Cardiac fibroblast (primary cell): Measurements from ENCODE around the gene KCNE4.
"Not testable (repeated sequence)": the region's sequence is repeated elsewhere in the genome, so short reads cannot be mapped to it uniquely, and the experiment has no call there.

Experiments used
- DNase-seq, 2 donors: peaks; one replicate each; pipeline versions ENCODE4 v3.0.0 to v3.0.0-alpha.2; 2010; ENCODE audit warnings: low read depth in 2 of 2
- H3K4me3 ChIP-seq, 2 donors: replicated peaks in 1 of 2; 1 replicate in 1 of 2; 2 replicates in 1 of 2; pipeline ENCODE4 v1.5.1; 2011; ENCODE audit warnings: low read depth in 2 of 2, low read length in 2 of 2, mild to moderate bottlenecking in 2 of 2, moderate library complexity in 1 of 2
- CTCF ChIP-seq: IDR thresholded peaks from one replicate; pipeline ENCODE4 v1.5.1; 2011; ENCODE audit warnings: low read depth, mild to moderate bottlenecking, low read length, inconsistent platforms

The KCNE4 gene

GRCh38 chr2:223075301-223076270 is 23.6 kb downstream of the KCNE4 start:
- TF ChIP-seq CTCF = no peak
- no peak for DNase-seq

DNA sequence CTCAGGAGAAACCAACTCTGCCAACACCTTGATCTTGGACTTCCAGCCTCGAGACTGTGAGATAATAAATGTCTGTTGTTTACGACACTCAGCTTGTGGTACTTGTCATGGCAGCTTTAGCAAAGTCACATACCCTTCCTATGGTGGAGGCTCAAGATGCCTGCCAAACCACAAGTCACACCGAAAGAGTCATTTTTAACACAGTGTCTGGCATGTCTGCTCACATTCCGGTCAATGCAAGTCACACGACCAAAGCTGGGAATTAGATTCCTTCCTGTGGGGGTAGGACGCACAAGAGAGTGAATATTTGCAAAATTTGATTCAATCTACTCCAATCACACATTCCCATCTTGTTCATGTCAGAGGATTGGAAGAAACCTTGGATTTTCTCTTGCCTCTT is 24.6 kb downstream of the KCNE4 start:
- H3K4me3 ChIP-seq = no peak overlapping the region
- TF ChIP-seq CTCF = no peak
- peak; percentile 52 to 70 for DNase-seq

More at GRCh38 chr2:223075301-223076270, 23.6 kb downstream of the KCNE4 start:
- H3K4me3 ChIP-seq = no peak overlapping the region

DNA sequence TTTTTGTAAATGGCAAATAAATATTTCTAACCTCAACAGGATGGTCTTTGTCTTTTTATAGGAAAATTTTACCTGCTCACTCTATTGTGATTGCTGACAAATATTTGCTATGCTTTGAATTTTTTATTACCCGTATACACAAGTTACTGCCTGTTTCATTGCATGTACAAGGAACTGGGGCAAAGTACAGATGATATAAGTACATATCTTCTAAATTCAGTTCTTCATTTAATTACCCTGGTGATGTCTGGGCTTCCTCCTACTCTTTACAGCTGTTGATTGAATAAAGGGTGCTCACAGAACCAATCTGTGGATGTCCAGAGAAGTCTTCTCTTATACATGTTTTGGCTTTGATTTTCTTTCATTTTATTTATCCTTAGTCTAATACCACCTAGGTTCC is 26.5 kb downstream of the KCNE4 start:
- TF ChIP-seq CTCF = no peak
- H3K4me3 ChIP-seq = no peak overlapping the region
- DNase-seq = no peak

DNA sequence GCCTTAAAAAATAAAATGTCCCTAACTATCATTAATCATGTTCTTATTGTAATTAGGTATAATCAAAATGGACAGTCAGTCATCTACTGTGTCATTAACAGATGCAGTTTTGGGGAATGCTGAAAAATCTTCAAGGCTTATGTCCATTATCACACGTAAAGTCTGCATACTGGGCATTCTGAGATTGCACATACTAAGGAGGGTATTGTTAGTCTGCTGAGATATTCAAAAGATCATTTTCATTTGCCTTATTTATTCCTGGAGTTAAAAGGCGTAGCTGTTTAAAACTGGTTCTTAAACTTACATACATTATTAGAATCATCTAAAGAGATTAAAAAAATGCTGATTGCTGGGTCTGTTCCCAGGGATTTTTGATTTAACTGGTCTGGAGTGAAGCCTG is 27.4 kb downstream of the KCNE4 start:
- DNase-seq = no peak
- H3K4me3 ChIP-seq = no peak overlapping the region
- TF ChIP-seq CTCF = no peak

DNA sequence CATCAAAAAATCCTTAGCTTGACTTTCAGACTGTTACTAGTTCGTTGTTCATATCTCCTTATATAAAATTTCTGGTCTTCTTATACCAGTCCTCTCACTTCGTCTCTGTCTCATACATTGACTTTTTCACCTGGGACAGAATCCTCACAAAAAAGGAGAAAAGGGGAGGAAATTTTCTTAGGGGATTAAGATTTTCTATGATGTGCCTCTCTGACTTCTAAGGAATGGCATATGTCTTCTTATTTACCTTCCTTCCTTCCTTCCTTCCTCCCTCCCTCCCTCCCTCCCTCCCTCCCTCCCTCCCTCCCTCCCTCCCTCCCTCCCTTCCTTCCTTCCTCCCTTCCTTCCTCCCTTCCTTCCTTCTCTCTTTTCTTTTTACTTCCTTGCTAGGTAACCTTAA is 27.9 kb downstream of the KCNE4 start:
- TF ChIP-seq CTCF = no peak
- DNase-seq = no peak
- H3K4me3 ChIP-seq = no peak overlapping the region

GRCh38 chr2:223080790-223081360 is 28.9 kb downstream of the KCNE4 start:
- not testable (repeated sequence) for DNase-seq, H3K4me3 ChIP-seq

- no peak for TF ChIP-seq CTCF
- H3K4me3 ChIP-seq = no peak overlapping the region
- DNase-seq = peak in 1 of 2 donors; percentile 58
These were observed 29.8 kb downstream of the KCNE4 start for GRCh38 chr2:223081789-223082188.
